ENCODE results near the gene NOXO1.
A peak's percentile ranks its signal among the peaks of the same experiment; 100 is the strongest.
"Not testable (repeated sequence)": the region's sequence is repeated elsewhere in the genome, so short reads cannot be mapped to it uniquely, and the experiment has no call there.

Gene NOXO1

DNA sequence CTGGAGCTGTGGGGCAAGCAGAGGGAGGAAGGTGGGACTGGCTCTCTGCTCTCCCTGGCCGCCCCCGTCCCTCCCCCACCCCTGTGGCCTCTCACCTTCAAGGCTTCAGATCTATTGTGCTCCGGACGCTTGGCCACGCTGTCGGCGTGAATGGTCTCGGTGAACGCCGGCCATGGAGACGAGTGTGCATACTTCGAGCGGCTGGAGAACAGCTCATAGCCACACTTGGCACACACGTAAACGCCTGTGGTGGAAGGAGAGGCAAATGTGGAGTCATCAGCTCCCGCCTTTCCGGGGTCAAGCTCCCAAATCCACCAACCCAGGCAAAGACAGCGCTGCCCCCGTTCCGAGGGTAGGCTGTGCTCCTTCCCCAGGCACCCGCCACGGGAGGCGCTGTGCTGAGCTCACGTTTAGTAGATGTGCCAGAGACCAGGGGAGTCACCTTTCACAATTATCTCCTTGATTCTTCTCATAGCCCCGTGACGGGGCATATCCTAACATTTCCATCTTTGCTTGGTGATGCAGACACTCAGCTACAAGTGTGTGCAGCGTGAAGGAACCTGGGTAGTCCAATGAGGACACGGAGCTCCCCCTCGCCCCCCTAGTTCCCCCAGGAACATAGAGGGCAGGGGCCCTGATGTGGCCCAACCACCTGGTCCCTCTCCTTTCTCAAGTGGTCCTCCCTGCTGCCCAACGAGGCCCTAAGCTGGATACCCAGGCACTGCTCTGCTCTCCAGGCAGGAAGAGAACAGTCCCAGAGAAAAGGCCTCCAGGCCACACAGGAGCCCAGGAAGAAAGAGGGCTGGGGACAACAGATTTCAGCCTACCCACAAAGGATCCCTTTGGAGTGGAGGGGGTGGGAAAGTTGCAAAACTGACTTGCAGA, 39.9 kb downstream of the NOXO1 start:
- TF ChIP-seq CTCF (IDR thresholded peaks at IDR 0.05; ENCODE audit: low read depth, low read length, missing control alignments), result no peak

DNA sequence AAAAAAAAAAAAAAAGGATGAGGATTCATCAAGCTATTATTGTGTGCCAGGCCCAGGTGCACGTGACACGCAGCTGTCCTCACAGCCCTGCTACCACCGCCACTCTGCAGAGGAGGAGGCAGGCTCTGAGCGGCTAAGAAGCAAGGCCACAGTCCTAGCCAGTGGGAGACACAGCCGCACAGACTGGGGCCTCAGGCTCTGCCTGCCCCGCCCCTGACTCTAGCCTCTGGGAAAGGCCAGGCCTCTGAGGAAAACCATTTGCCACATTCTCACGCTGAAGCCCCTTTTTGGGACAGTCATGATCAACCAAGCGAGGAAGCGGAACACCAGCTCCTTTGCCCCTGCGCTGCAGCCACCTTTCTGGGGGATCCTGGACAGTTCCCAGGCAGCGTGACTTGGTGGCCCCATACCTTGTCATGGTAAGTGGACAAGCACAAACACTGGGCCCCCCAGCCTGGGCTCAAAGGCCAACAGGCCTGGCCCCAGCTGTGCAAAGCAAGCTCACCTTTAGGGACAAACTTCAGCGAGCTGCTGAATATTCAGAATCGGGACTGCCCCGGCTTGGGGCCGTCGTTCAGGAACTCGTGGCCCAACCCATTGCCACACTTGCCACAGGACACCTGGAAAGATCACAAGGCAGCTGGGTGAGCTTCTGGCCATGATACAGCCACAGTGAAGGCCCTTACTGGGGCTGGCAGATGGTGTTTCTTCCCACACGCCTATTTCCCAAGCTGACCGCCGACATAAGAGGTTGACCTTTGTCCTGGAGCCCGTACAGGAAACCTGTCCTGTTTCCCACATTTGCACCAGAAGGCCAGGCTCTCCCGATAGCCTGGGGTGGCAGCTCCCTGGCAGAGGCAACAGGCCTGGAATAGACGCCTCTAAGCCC, 40.8 kb downstream of the NOXO1 start:
- no peak overlapping the region for H3K4me3 ChIP-seq (replicated peaks; ENCODE audit: low read depth, low read length)
- TF ChIP-seq CTCF (IDR thresholded peaks at IDR 0.05; ENCODE audit: low read depth, low read length, missing control alignments), result no peak

More for the DNA sequence above, 39.9 kb downstream of the NOXO1 start:
- 0 out of 2 replicates have a peak overlapping the region, but pooled peaks have one; percentile 80 for H3K4me3 ChIP-seq (replicated peaks; ENCODE audit: low read depth, low read length)
- no peak for DNase-seq (ENCODE audit: extremely low read depth, low read depth)

DNA sequence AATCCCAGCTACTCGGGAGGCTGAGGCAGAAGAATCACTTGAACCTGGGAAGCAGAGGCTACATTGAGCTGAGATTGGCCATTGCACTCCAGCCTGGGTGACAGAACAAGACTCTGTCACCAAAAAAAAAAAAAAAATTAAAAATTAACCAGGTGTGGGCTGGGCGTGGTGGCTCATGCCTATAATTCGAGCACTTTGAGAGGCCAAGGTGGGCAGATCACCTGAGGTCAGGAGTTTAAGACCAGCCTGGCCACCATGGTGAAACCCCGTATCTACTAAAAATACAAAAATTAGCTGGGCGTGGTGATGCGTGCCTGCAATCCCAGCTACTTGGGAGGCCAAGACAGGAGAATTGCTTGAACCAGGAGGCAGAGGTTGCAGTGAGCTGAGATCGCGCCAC, 41.4 kb downstream of the NOXO1 start:
- DNase-seq (ENCODE audit: extremely low read depth, low read depth); H3K4me3 ChIP-seq (replicated peaks; ENCODE audit: low read depth, low read length): not testable (repeated sequence)

More for the DNA sequence above, 40.8 kb downstream of the NOXO1 start:
- DNase-seq (ENCODE audit: extremely low read depth, low read depth), result no peak

GRCh38 chr16:1938910-1939309, 42.4 kb downstream of the NOXO1 start:
- H3K4me3 ChIP-seq (replicated peaks; ENCODE audit: low read depth, low read length), result no peak overlapping the region
- no peak for TF ChIP-seq CTCF (IDR thresholded peaks at IDR 0.05; ENCODE audit: low read depth, low read length, missing control alignments)
- no peak for DNase-seq (ENCODE audit: extremely low read depth, low read depth)

- no peak overlapping the region for H3K4me3 ChIP-seq (replicated peaks; ENCODE audit: low read depth, low read length)
- no peak for DNase-seq (ENCODE audit: extremely low read depth, low read depth)
- TF ChIP-seq CTCF (IDR thresholded peaks at IDR 0.05; ENCODE audit: low read depth, low read length, missing control alignments), result no peak
These were observed 43.0 kb downstream of the NOXO1 start for GRCh38 chr16:1938316-1938715.

- DNase-seq (ENCODE audit: extremely low read depth, low read depth), result no peak
- no peak overlapping the region for H3K4me3 ChIP-seq (replicated peaks; ENCODE audit: low read depth, low read length)
- TF ChIP-seq CTCF (IDR thresholded peaks at IDR 0.05; ENCODE audit: low read depth, low read length, missing control alignments), result no peak
These were observed 44.3 kb downstream of the NOXO1 start for GRCh38 chr16:1936945-1937479.
